IPS-18a (cell line): ENCODE results near the gene CAMTA2.

ENCODE experiments used
- H3K27ac ChIP-seq: one replicate; pipeline ENCODE4 v1.5.1; 2013; ENCODE audit warnings: low read length
- H3K27me3 ChIP-seq: one replicate; pipeline ENCODE4 v1.6.1; 2013; ENCODE audit warnings: mild to moderate bottlenecking, low read length; ENCODE audit not compliant: control insufficient read depth, insufficient read depth
- H3K36me3 ChIP-seq: one replicate; pipeline ENCODE4 v1.6.1; 2013; ENCODE audit warnings: low read depth, low read length; ENCODE audit not compliant: control insufficient read depth
- H3K4me1 ChIP-seq: one replicate; pipeline ENCODE4 v1.6.1; 2013; ENCODE audit warnings: low read depth, low read length; ENCODE audit not compliant: control insufficient read depth
- H3K4me3 ChIP-seq: one replicate; pipeline ENCODE4 v1.5.1; 2013; ENCODE audit warnings: low read length
- H3K9ac ChIP-seq: one replicate; pipeline ENCODE4 v1.6.1; 2013; ENCODE audit warnings: mild to moderate bottlenecking, low read length, moderate library complexity
- H3K9me3 ChIP-seq: one replicate; pipeline ENCODE4 v1.6.1; 2013; ENCODE audit warnings: low read depth, low read length; ENCODE audit not compliant: control insufficient read depth

CAMTA2 gene

DNA sequence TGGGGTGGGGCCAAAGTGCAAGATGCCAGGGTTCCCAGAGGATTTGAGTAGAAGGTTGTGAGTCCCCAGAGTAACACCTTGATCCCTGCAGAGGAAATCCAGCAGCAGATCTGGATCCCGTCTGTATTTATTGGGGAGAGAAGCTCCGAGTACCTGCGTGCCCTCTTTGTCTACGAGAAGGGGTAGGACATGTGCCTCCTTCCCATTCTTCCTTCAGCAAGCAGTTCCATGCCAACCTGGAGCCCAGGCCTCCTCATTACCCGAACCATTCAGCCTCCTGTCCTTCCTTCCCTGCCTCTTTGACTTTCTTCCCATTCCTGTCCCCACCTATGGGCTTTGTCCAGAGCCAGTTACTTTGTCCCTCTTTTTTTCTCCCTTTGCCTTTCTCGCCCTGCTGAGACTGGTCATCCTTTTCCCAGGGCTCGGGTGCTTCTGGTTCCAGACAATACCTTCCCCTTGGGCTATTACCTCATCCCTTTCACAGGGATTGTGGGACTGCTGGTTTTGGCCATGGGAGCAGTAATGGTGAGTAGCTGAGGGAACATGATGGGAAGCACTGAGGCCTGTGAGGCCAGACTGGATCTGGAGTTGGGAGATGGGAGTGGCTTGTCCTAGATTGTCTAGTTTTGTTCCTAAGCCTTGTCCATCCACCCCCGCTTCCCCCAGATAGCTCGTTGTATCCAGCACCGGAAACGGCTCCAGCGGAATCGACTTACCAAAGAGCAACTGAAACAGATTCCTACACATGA lies 44.5 kb downstream of the CAMTA2 start:
- H3K9me3 ChIP-seq, result no peaks in the 10 kb centered on the region
- H3K27me3 ChIP-seq, result no peaks in the 10 kb centered on the region
- H3K9ac ChIP-seq, result no peak overlapping the region
- H3K4me3 ChIP-seq, result no peak overlapping the region
- peaks cover 46% of the 10 kb centered on the region for H3K36me3 ChIP-seq
- H3K4me1 ChIP-seq, result peaks cover 23% of the 10 kb centered on the region
- H3K27ac ChIP-seq, result no peak overlapping the region

DNA sequence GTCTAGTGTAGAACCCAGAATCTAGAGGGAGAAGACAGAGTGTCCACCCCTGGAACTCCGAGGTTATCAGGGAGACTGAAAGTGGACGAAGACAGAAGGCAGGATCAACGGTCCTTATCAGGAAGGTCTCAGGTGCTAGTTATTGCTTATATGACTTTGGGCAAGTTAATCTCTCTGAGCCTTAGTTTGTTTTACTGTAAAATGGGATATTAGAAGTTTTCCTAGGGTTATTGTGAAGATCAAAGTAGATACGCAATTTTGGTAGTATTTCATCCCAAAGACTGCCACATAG lies 46.2 kb downstream of the CAMTA2 start:
- no peaks in the 10 kb centered on the region for H3K27me3 ChIP-seq
- H3K27ac ChIP-seq, result no peak overlapping the region
- H3K4me3 ChIP-seq, result peak overlapping the region; percentile 63
- H3K9ac ChIP-seq, result peak overlapping the region; percentile 93
- peaks cover 17% of the 10 kb centered on the region for H3K4me1 ChIP-seq
- no peaks in the 10 kb centered on the region for H3K9me3 ChIP-seq
- peaks cover 46% of the 10 kb centered on the region for H3K36me3 ChIP-seq

DNA sequence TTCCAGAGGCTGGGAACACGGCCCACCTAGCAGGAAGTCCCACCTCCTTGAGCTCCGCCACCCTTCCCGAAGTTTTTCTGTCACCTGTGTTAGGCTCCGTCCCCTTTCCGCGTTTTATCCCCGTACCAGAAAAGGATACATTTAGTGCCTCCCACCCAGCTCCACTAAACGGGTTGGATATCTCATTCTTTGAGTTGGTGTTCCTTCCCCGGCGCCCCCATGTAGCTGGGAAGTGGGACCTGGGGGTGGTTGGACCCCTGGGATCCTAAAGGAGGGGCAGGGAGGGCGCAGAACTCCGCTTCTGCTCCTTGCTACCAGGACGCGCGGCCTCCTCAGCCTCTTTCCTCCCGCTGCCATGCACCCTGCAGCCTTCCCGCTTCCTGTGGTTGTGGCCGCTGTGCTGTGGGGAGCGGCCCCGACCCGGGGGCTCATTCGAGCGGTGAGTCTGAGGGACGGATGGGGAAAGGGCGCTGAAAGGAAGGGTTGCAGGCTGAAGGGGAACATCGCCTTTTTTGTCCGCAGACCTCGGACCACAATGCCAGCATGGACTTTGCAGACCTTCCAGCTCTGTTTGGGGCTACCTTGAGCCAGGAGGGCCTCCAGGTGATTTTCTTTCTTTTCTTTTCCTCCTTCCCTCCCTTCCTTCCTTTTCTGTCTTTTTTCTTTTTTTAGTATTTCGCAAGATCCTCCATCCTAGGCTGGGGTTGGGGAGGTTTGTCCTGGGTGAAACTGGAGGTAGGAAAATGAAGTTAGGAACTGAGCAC lies 46.7 kb downstream of the CAMTA2 start:
- Histone ChIP-seq H3K9me3 (no peaks in the 10 kb centered on the region), H3K27ac (peak overlapping the region; percentile 38), H3K9ac (peak overlapping the region; percentile 93), H3K36me3 (peaks cover 42% of the 10 kb centered on the region), H3K27me3 (no peaks in the 10 kb centered on the region), H3K4me3 (peak overlapping the region; percentile 63), H3K4me1 (peaks cover 15% of the 10 kb centered on the region)

- H3K4me1 ChIP-seq, result peaks cover 11% of the 10 kb centered on the region
- peak within 1 kb of the TSS; percentile 93 for H3K9ac ChIP-seq
- H3K9me3 ChIP-seq, result no peaks in the 10 kb centered on the region
- H3K4me3 ChIP-seq, result peak within 1 kb of the TSS; percentile 63
- no peaks in the 10 kb centered on the region for H3K27me3 ChIP-seq
- peaks cover 37% of the 10 kb centered on the region for H3K36me3 ChIP-seq
- H3K27ac ChIP-seq, result peak within 1 kb of the TSS; percentile 70
These were observed 47.5 kb downstream of the CAMTA2 start, which contains the start of the genes RNF167 and SLC25A11 for GRCh38 chr17:4939796-4940554. RNF167 (plus strand) TSS chr17:4940268; CDS start chr17:4940910, 642 bp downstream. SLC25A11 (minus strand) TSS chr17:4940046; CDS start chr17:4939910, 136 bp downstream.

GRCh38 chr17:4939546-4939795 lies 48.0 kb downstream of the CAMTA2 start:
- H3K27ac ChIP-seq, result peak overlapping the region; percentile 70
- H3K4me3 ChIP-seq, result peak overlapping the region; percentile 63
- H3K9me3 ChIP-seq, result no peaks in the 10 kb centered on the region
- peaks cover 32% of the 10 kb centered on the region for H3K36me3 ChIP-seq
- peaks cover 13% of the 10 kb centered on the region for H3K4me1 ChIP-seq
- H3K27me3 ChIP-seq, result no peaks in the 10 kb centered on the region
- peak overlapping the region; percentile 93 for H3K9ac ChIP-seq

DNA sequence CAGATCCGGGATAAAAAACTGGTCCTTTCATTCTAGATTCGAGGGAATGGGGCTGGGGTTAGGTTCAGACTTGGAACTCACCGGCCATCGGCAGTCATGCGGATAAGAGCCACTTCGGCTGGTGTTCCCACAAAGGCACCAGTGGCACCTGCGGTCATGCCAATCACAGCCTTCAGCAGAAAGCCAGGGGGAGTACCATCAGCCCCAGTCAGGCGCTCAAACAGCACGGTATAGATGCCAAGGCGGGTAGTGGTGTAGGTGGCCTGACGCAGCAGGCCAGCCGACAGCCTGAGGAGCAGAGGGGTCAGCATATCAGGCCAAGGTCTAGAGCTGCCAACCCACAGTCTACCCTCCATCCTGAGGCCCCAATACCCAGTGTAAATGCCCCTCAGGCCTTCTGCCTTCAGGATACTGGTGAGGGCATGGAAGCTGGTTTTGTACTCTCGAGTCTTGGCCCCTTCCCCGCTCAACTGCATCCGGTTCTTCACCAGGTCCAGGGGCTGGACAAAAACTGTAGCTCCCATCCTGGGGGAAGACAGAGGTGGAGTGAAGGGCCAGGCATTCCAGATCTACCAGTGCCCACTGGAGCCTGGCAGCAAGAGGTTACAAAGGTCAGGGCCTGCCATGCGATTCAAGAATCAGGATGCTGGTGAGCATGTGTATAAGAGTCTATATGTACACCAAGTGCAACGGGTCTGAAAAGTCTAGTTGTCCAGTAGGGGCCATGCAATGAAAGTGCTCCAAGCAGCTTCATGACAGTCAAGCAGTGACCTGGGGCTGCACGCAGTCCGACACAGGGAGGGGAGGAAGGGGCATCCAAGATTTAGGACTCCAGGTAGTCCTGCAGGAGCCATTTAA lies 48.6 kb downstream of the CAMTA2 start:
- H3K9ac ChIP-seq, result peak overlapping the region; percentile 93
- peaks cover 27% of the 10 kb centered on the region for H3K36me3 ChIP-seq
- peak overlapping the region; percentile 70 for H3K27ac ChIP-seq
- H3K9me3 ChIP-seq, result no peaks in the 10 kb centered on the region
- H3K4me3 ChIP-seq, result peak overlapping the region; percentile 63
- H3K27me3 ChIP-seq, result no peaks in the 10 kb centered on the region
- H3K4me1 ChIP-seq, result peaks cover 13% of the 10 kb centered on the region

- H3K4me3 ChIP-seq, result no peak overlapping the region
- peaks cover 13% of the 10 kb centered on the region for H3K4me1 ChIP-seq
- H3K27me3 ChIP-seq, result no peaks in the 10 kb centered on the region
- no peak overlapping the region for H3K27ac ChIP-seq
- peaks cover 20% of the 10 kb centered on the region for H3K36me3 ChIP-seq
- no peak overlapping the region for H3K9ac ChIP-seq
- no peaks in the 10 kb centered on the region for H3K9me3 ChIP-seq
These were observed 49.4 kb downstream of the CAMTA2 start for GRCh38 chr17:4938069-4938491.

DNA sequence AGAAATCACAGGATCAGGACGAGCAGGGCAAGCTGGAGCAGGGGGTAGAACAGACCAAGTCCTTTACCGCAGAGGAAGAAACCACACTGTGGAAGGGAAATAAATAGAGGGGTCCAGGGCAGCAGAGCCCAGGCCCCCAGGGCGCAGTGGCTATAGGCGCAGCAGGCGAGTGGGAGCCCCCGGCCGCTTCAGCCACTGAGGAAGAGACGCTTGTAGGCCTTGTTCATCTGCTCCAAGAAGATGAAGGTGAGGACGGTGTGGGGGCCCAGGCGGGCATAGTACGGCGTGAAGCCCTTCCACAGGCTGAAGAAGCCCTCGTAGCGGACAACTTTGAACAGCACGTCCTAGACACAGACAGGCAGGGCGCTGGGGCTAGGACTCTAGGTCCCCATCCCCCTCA lies 49.9 kb downstream of the CAMTA2 start:
- Histone ChIP-seq H3K27ac (no peak overlapping the region), H3K4me3 (no peak overlapping the region), H3K9me3 (no peaks in the 10 kb centered on the region), H3K27me3 (no peaks in the 10 kb centered on the region), H3K36me3 (peaks cover 15% of the 10 kb centered on the region), H3K9ac (no peak overlapping the region), H3K4me1 (peaks cover 13% of the 10 kb centered on the region)

GRCh38 chr17:4936436-4936835 lies 51.0 kb downstream of the CAMTA2 start:
- no peaks in the 10 kb centered on the region for H3K9me3 ChIP-seq
- H3K4me1 ChIP-seq, result peaks cover 13% of the 10 kb centered on the region
- H3K36me3 ChIP-seq, result peaks cover 12% of the 10 kb centered on the region
- H3K4me3 ChIP-seq, result no peak overlapping the region
- no peak overlapping the region for H3K9ac ChIP-seq
- H3K27me3 ChIP-seq, result no peaks in the 10 kb centered on the region
- no peak overlapping the region for H3K27ac ChIP-seq

- Histone ChIP-seq H3K4me3 (no peak overlapping the region), H3K4me1 (peaks cover 10% of the 10 kb centered on the region), H3K27me3 (no peaks in the 10 kb centered on the region), H3K36me3 (peaks cover 14% of the 10 kb centered on the region), H3K9me3 (no peaks in the 10 kb centered on the region), H3K9ac (no peak overlapping the region), H3K27ac (no peak overlapping the region)
These were observed 51.8 kb downstream of the CAMTA2 start for GRCh38 chr17:4935650-4936049.
